ENCODE results near the gene FGFR4. TPM values are rescaled to one million over a fixed set of nuclear protein-coding genes. Genes with fewer than 3 reads are reported as not detected.

The FGFR4 gene
- total and polyA plus RNA-seq, 2 donors (not counting 1 experiment from before 2014, with no cell fraction given): 1.2 to 2.7 TPM

DNA sequence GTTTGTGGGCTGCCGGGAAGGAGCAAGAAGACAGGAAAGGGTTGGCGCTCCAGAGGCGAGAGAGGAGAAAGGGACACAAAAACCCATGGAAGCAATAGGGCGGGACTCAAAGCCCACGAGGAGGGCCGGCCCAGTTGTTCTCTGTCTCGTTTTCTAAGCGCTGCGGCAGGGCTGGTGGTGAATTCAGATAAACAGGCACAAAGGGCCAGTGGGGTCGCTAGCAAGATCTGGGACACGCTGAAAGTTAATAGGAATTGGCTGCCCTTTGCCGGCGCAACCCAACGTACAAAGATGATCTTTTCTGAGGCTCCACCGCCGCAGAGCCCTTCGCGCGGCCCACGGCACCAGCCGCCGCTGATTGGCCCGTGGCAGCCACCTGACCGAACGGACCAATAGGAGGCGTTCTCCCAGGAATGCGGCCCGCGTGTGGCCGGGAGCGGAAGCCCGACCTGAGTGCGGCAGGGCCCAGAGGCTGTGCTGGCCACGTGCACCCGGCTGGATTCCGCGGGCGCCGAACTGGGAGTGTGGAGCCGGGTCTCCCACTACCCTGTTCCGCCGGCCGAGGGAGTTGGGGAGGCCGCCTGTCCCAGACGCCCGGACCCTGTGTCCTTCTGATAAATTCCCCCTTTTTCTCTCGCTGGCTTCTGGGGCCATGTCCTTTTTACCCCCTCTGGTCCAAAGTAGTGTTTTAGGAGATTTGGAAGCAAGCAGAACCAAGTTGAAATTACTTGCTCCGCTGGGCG lies 30.1 kb downstream of the FGFR4 start:
- Histone ChIP-seq H3K9ac (ENCODE audit: low read length) (peak overlapping the region; percentile 52), H3K9me3 (ENCODE audit: control extremely low read depth in 1 of 3, control insufficient read depth in 2 of 3, insufficient read depth in 1 of 3, low read length in 2 of 3) (peaks cover 0 to 8% (median 0%) of the 10 kb centered on the region in 3 donors), H2AFZ (ENCODE audit: insufficient read depth, low read depth, low read length, poor library complexity, severe bottlenecking) (peak overlapping the region; percentile 91), H3K4me3 (ENCODE audit: control extremely low read depth in 1 of 5, extremely low read depth in 1 of 5, insufficient read depth in 1 of 5, low read depth in 2 of 5, low read length in 4 of 5) (peak overlapping the region in 4 of 5 experiments; percentile 7 to 49 (median 40)), H3K79me2 (ENCODE audit: control insufficient read depth, insufficient read depth, low read length) (no peaks in the 10 kb centered on the region), H4K20me1 (ENCODE audit: control insufficient read depth, insufficient read depth, low read length, poor library complexity, severe bottlenecking) (no peaks in the 10 kb centered on the region), H3K36me3 (replicated peaks in 1 of 2; ENCODE audit: control extremely low read depth in 1 of 2, control insufficient read depth in 1 of 2, extremely low read depth in 1 of 2, insufficient read depth in 2 of 2, low read length in 1 of 2) (no peaks in the 10 kb centered on the region), H3K4me1 (ENCODE audit: control insufficient read depth in 2 of 2, insufficient read depth in 2 of 2, low read length in 2 of 2) (peaks cover 10 to 17% of the 10 kb centered on the region in 2 donors), H3K27me3 (replicated peaks in 1 of 4; ENCODE audit: control extremely low read depth in 1 of 4, control insufficient read depth in 3 of 4, insufficient read depth in 4 of 4, low read length in 3 of 4) (no peaks in the 10 kb centered on the region), H3K4me2 (replicated peaks; ENCODE audit: low read depth, low read length, poor library complexity, severe bottlenecking) (peak overlapping the region; percentile 76), H3K27ac (ENCODE audit: low read length in 2 of 2) (no peak overlapping the region)
- POLR2A ChIA-PET: no interaction called here
- TF ChIP-seq, protein P1, sequence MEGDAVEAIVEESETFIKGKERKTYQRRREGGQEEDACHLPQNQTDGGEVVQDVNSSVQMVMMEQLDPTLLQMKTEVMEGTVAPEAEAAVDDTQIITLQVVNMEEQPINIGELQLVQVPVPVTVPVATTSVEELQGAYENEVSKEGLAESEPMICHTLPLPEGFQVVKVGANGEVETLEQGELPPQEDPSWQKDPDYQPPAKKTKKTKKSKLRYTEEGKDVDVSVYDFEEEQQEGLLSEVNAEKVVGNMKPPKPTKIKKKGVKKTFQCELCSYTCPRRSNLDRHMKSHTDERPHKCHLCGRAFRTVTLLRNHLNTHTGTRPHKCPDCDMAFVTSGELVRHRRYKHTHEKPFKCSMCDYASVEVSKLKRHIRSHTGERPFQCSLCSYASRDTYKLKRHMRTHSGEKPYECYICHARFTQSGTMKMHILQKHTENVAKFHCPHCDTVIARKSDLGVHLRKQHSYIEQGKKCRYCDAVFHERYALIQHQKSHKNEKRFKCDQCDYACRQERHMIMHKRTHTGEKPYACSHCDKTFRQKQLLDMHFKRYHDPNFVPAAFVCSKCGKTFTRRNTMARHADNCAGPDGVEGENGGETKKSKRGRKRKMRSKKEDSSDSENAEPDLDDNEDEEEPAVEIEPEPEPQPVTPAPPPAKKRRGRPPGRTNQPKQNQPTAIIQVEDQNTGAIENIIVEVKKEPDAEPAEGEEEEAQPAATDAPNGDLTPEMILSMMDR (IDR thresholded peaks at IDR 0.05): no peak
- no peak for TF ChIP-seq EZH2 (IDR thresholded peaks at IDR 0.05; ENCODE audit: borderline replicate concordance, insufficient read depth, low read depth, low read length, poor library complexity, severe bottlenecking)
- H3K4me1 Mint-ChIP-seq: peaks cover 14% of the 10 kb centered on the region
- peak; percentile 83 for DNase-seq
- intact Hi-C loops (cut with micrococcal nuclease): loop anchor here (2.0 to 10.0 kb wide), 4 partner anchors 30 to 288 kb away; partner anchors contain the start of genes F12, FGFR4, PFN3 and ZNF346
- H3K27me3 Mint-ChIP-seq: no peaks in the 10 kb centered on the region
- WGBS (ENCODE audit: insufficient coverage): 38% methylated on average over 49 of the region's 49 CpGs
- peak; percentile 92 for ATAC-seq (ENCODE audit: low read depth)
- CTCF ChIA-PET: no interaction called here
- peak overlapping the region; percentile 86 for H3K27ac Mint-ChIP-seq
- H3K4me3 Mint-ChIP-seq: peak overlapping the region; percentile 81
- H3K9me3 Mint-ChIP-seq (ENCODE audit: insufficient read depth): no peaks in the 10 kb centered on the region

- ATAC-seq (ENCODE audit: low read depth): no peak
- no peak overlapping the region for H3K4me3 Mint-ChIP-seq
- 98% methylated on average over 24 of the region's 30 CpGs for WGBS (ENCODE audit: insufficient coverage)
- no peaks in the 10 kb centered on the region for H3K79me2 ChIP-seq (ENCODE audit: control insufficient read depth, insufficient read depth, low read length)
- CTCF ChIA-PET: no interaction called here
- H3K27me3 ChIP-seq (replicated peaks in 1 of 4; ENCODE audit: control extremely low read depth in 1 of 4, control insufficient read depth in 3 of 4, insufficient read depth in 4 of 4, low read length in 3 of 4): no peaks in the 10 kb centered on the region
- peaks cover 13% of the 10 kb centered on the region for H3K4me1 Mint-ChIP-seq
- no peak overlapping the region for H3K27ac Mint-ChIP-seq
- no peaks in the 10 kb centered on the region for H3K27me3 Mint-ChIP-seq
- H3K27ac ChIP-seq (ENCODE audit: low read length in 2 of 2): no peak overlapping the region
- peak overlapping the region; percentile 91 for H2AFZ ChIP-seq (ENCODE audit: insufficient read depth, low read depth, low read length, poor library complexity, severe bottlenecking)
- no peaks in the 10 kb centered on the region for H4K20me1 ChIP-seq (ENCODE audit: control insufficient read depth, insufficient read depth, low read length, poor library complexity, severe bottlenecking)
- DNase-seq: no peak
- POLR2A ChIA-PET: no interaction called here
- no peaks in the 10 kb centered on the region for H3K9me3 Mint-ChIP-seq (ENCODE audit: insufficient read depth)
- no peak overlapping the region for H3K9ac ChIP-seq (ENCODE audit: low read length)
- H3K36me3 ChIP-seq (replicated peaks in 1 of 2; ENCODE audit: control extremely low read depth in 1 of 2, control insufficient read depth in 1 of 2, extremely low read depth in 1 of 2, insufficient read depth in 2 of 2, low read length in 1 of 2): no peaks in the 10 kb centered on the region
- intact Hi-C loops (cut with micrococcal nuclease): loop anchor here (2.0 to 10.0 kb wide), 4 partner anchors 31 to 287 kb away; partner anchors contain the start of genes F12, FGFR4, PFN3 and ZNF346
- no peak overlapping the region for H3K4me2 ChIP-seq (replicated peaks; ENCODE audit: low read depth, low read length, poor library complexity, severe bottlenecking)
- no peak overlapping the region for H3K4me3 ChIP-seq (ENCODE audit: control extremely low read depth in 1 of 5, extremely low read depth in 1 of 5, insufficient read depth in 1 of 5, low read depth in 2 of 5, low read length in 4 of 5)
- TF ChIP-seq, protein P1 (IDR thresholded peaks at IDR 0.05): no peak
- TF ChIP-seq EZH2 (IDR thresholded peaks at IDR 0.05; ENCODE audit: borderline replicate concordance, insufficient read depth, low read depth, low read length, poor library complexity, severe bottlenecking): no peak
- H3K4me1 ChIP-seq (ENCODE audit: control insufficient read depth in 2 of 2, insufficient read depth in 2 of 2, low read length in 2 of 2): peaks cover 10 to 15% of the 10 kb centered on the region in 2 donors
- peaks cover 0 to 8% (median 0%) of the 10 kb centered on the region in 3 donors for H3K9me3 ChIP-seq (ENCODE audit: control extremely low read depth in 1 of 3, control insufficient read depth in 2 of 3, insufficient read depth in 1 of 3, low read length in 2 of 3)
Measured at GRCh38 chr5:177117441-177118045, 30.8 kb downstream of the FGFR4 start.

All from B cell (primary cell).